HCT116 (cell line): ENCODE measurements around the gene SDK1. TPM values are rescaled to one million over a fixed set of nuclear protein-coding genes. Genes with fewer than 3 reads are reported as not detected.

Source experiments
- ATAC-seq: fragments of 200-7000 bp; cut with Tn5 transposase; 2 replicates; pipeline ENCODE4 v1.9.1; 2020; ENCODE audit warnings: mild to moderate bottlenecking, moderate library complexity
- BruUV-seq: library from RNA; stranded (reverse); fragments of 400-500 nt; replicated peaks from 2 replicates; lab custom pipeline; 2021; lab: Mats Ljungman, UMichigan
- CTCF ChIA-PET: fragments of 300-600 bp; sonication (Branson Sonifier 250); formaldehyde crosslinking; loops from one replicate; lab custom pipeline; 2021; ENCODE audit warnings: antibody characterized with exemption; lab: Charles Lee
- POLR2A ChIA-PET: fragments of 300-600, 350-600 bp; sonication (Branson Sonifier 250); formaldehyde crosslinking; loops from one replicate; lab custom pipeline; 2021; ENCODE audit warnings: antibody characterized with exemption; lab: Charles Lee
- RAD21 ChIA-PET, 2 experiments: fragments of 300-600 bp; sonication (Branson Sonifier 250); formaldehyde crosslinking; loops; one replicate each; lab custom pipeline; 2023; ENCODE audit warnings: low total read pairs in 2 of 2; ENCODE audit not compliant: uncharacterized antibody in 2 of 2, unreplicated experiment in 2 of 2, low non-redundant PET in 1 of 2; lab: Charles Lee
- DNase-seq: peaks from one replicate; pipeline ENCODE4 v3.0.0-alpha.2; 2010; ENCODE audit warnings: low read depth, low spot score
- H2AFZ ChIP-seq: fragments of 200-600 bp; shearing (Covaris generic), sonication (generic); 2 replicates; pipeline ENCODE4 v1.6.1; 2017; ENCODE audit warnings: low read depth, mixed run types, mixed read lengths, antibody characterized with exemption, low read length; ENCODE audit not compliant: poor library complexity, severe bottlenecking
- H3K27ac ChIP-seq: 2 replicates; pipeline ENCODE4 v1.5.1; 2012; ENCODE audit warnings: low read depth, low read length
- H3K27me3 ChIP-seq: fragments of 200-600 bp; sonication (generic); 2 replicates; pipeline ENCODE4 v1.6.1; 2016; ENCODE audit warnings: mixed run types, low read length, mixed read lengths; ENCODE audit not compliant: insufficient read depth
- H3K36me3 ChIP-seq, 2 experiments: fragments of 200-500 bp in 1 of 2; fragments of 200-600 bp in 1 of 2; sonication (Bioruptor generic) in 1 of 2; sonication (generic) in 1 of 2; 2 replicates each; pipeline versions ENCODE4 v1.5.1 to v1.6.1; 2014 to 2016; ENCODE audit warnings: low read length in 2 of 2, inconsistent platforms in 1 of 2, mixed read lengths in 1 of 2, mixed run types in 1 of 2; ENCODE audit not compliant: insufficient read depth in 2 of 2, control insufficient read depth in 1 of 2
- H3K4me1 ChIP-seq, 2 experiments: fragments of 200-600 bp in 1 of 2; sonication (generic) in 1 of 2; 2 replicates each; pipeline versions ENCODE4 v1.5.1 to v1.6.1; 2012 to 2017; ENCODE audit warnings: low read length in 2 of 2, inconsistent platforms in 1 of 2, mild to moderate bottlenecking in 1 of 2, mixed read lengths in 1 of 2, mixed run types in 1 of 2, moderate library complexity in 1 of 2; ENCODE audit not compliant: insufficient read depth in 2 of 2, control insufficient read depth in 1 of 2
- H3K4me2 ChIP-seq: fragments of 200-600 bp; sonication (generic); 2 replicates; pipeline ENCODE4 v1.6.1; 2017; ENCODE audit warnings: mixed run types, low read length, mixed read lengths
- H3K4me3 ChIP-seq, 2 experiments: fragments of 200-600 bp in 1 of 2; sonication (generic) in 1 of 2; replicated peaks in 1 of 2; 2 replicates each; pipeline ENCODE4 v1.5.1; 2011 to 2016; ENCODE audit warnings: low read length in 2 of 2, control low read depth in 1 of 2, low read depth in 1 of 2, mild to moderate bottlenecking in 1 of 2, mixed read lengths in 1 of 2, mixed run types in 1 of 2
- H3K79me2 ChIP-seq: fragments of 200-600 bp; sonication (generic); 2 replicates; pipeline ENCODE4 v1.6.1; 2017; ENCODE audit warnings: mild to moderate bottlenecking, mixed run types, low read length, moderate library complexity, mixed read lengths; ENCODE audit not compliant: insufficient read depth
- H3K9ac ChIP-seq: fragments of 200-600 bp; sonication (generic); 2 replicates; pipeline ENCODE4 v1.6.1; 2016; ENCODE audit warnings: low read length, mixed read lengths
- H3K9me2 ChIP-seq: fragments of 200-600 bp; sonication (generic), shearing (Covaris generic); 2 replicates; pipeline ENCODE4 v1.6.1; 2017; ENCODE audit warnings: mixed run types, mild to moderate bottlenecking, moderate library complexity; ENCODE audit not compliant: insufficient read depth
- H3K9me3 ChIP-seq, 2 experiments: fragments of 200-500 bp in 1 of 2; fragments of 200-600 bp in 1 of 2; sonication (Bioruptor generic) in 1 of 2; sonication (generic) in 1 of 2; 2 replicates each; pipeline ENCODE4 v1.6.1; 2014 to 2017; ENCODE audit warnings: low read length in 2 of 2, mixed read lengths in 2 of 2, inconsistent platforms in 1 of 2, low read depth in 1 of 2, mild to moderate bottlenecking in 1 of 2, mixed run types in 1 of 2, moderate library complexity in 1 of 2; ENCODE audit not compliant: control insufficient read depth in 1 of 2, insufficient read depth in 1 of 2
- H4K20me1 ChIP-seq: fragments of 200-600 bp; sonication (generic), shearing (Covaris generic); 2 replicates; pipeline ENCODE4 v1.6.1; 2017; ENCODE audit warnings: mixed run types, mild to moderate bottlenecking, moderate library complexity; ENCODE audit not compliant: insufficient read depth
- CEBPB ChIP-seq: IDR thresholded peaks from 2 replicates; pipeline ENCODE4 v1.6.1; 2012; ENCODE audit warnings: low read depth
- EGR1 ChIP-seq: IDR thresholded peaks from 2 replicates; pipeline ENCODE4 v1.6.1; 2012; ENCODE audit warnings: low read depth
- EZH2 ChIP-seq: fragments of 200-600 bp; sonication (generic); IDR thresholded peaks from 2 replicates; pipeline ENCODE4 v1.6.1; 2017; ENCODE audit warnings: antibody characterized with exemption, mixed run types
- EZH2phosphoT487 ChIP-seq: fragments of 200-600 bp; IDR thresholded peaks from 2 replicates; pipeline ENCODE4 v1.6.1; 2018; ENCODE audit warnings: antibody characterized with exemption, borderline replicate concordance
- FOSL1 ChIP-seq: IDR thresholded peaks from 2 replicates; pipeline ENCODE4 v1.6.1; 2012; ENCODE audit warnings: low read depth
- JUND ChIP-seq: IDR thresholded peaks from 2 replicates; pipeline ENCODE4 v1.6.1; 2012
- POLR2A ChIP-seq: IDR thresholded peaks from 2 replicates; pipeline ENCODE4 v1.7.0; 2011; ENCODE audit warnings: borderline replicate concordance; ENCODE audit not compliant: insufficient read depth, insufficient read length; ENCODE audit errors: extremely low read depth
- POLR2AphosphoS5 ChIP-seq: IDR thresholded peaks from 2 replicates; pipeline ENCODE4 v1.6.1; 2011; ENCODE audit warnings: mild to moderate bottlenecking, low read depth, low read length, moderate library complexity
- RAD21 ChIP-seq: IDR thresholded peaks from 2 replicates; pipeline ENCODE4 v1.6.1; 2012; ENCODE audit warnings: low read depth, mild to moderate bottlenecking
- SIN3A ChIP-seq: IDR thresholded peaks from 2 replicates; pipeline ENCODE4 v1.6.1; 2012; ENCODE audit warnings: low read depth
- SRF ChIP-seq: IDR thresholded peaks from 2 replicates; pipeline ENCODE4 v1.6.1; 2012; ENCODE audit warnings: low read depth
- TCF7L2 ChIP-seq: IDR thresholded peaks from 2 replicates; pipeline ENCODE4 v1.7.0; 2011; ENCODE audit warnings: borderline replicate concordance, inconsistent platforms; ENCODE audit not compliant: insufficient read depth, insufficient read length; ENCODE audit errors: extremely low read depth
- YY1 ChIP-seq: IDR thresholded peaks from 2 replicates; pipeline ENCODE4 v1.6.1; 2011; ENCODE audit warnings: low read length, low read depth, moderate library complexity, mild to moderate bottlenecking; ENCODE audit not compliant: insufficient replicate concordance; ENCODE audit errors: extremely low read depth
- ZNF274 ChIP-seq: fragments of 200-500 bp; sonication (Bioruptor generic); IDR thresholded peaks from 2 replicates; pipeline ENCODE4 v1.6.1; 2014; ENCODE audit warnings: mild to moderate bottlenecking, low read depth, low read length, inconsistent platforms
- intact Hi-C: fragments of 100-400 bp; cut with micrococcal nuclease; formaldehyde crosslinking; loops from 2 replicates; pipeline ENCODE4 v1.10.0; 2022
- total RNA-seq: library from RNA; stranded (reverse); gene quantifications from one replicate; pipeline ENCODE4 v1.2.1, GENCODE V29; 2021; ENCODE audit not compliant: unreplicated experiment
- TF ChIP-seq, protein P1 (sequence below): IDR thresholded peaks from 2 replicates; pipeline ENCODE4 v1.6.1; 2011; ENCODE audit warnings: mild to moderate bottlenecking, low read length, moderate library complexity; ENCODE audit not compliant: insufficient replicate concordance; ENCODE audit errors: extremely low read depth
- TF ChIP-seq, protein P2 (sequence below): IDR thresholded peaks from 2 replicates; pipeline ENCODE4 v1.6.1; 2012
- TF ChIP-seq, protein P3 (sequence below): IDR thresholded peaks from 2 replicates; pipeline ENCODE4 v1.6.1; 2012; ENCODE audit warnings: low read depth
- TF ChIP-seq, protein P4 (sequence below): IDR thresholded peaks from 2 replicates; pipeline ENCODE4 v1.6.1; 2012
- TF ChIP-seq, protein P5 (sequence below), 3 experiments: fragments of 200-600 bp in 1 of 3; sonication (generic) in 1 of 3; IDR thresholded peaks in 2 of 3; conservative IDR thresholded peaks in 1 of 3; 2 replicates each; pipeline ENCODE4 v1.5.1; 2012 to 2017; ENCODE audit warnings: low read depth in 2 of 3, low read length in 2 of 3, antibody characterized with exemption in 1 of 3, borderline replicate concordance in 1 of 3, control low read depth in 1 of 3, mild to moderate bottlenecking in 1 of 3, mixed read lengths in 1 of 3, mixed run types in 1 of 3, moderate library complexity in 1 of 3; ENCODE audit not compliant: insufficient read depth in 1 of 3

Gene SDK1
- total RNA-seq, 1 experiment from 2014 or later, result 0.05 TPM

DNA sequence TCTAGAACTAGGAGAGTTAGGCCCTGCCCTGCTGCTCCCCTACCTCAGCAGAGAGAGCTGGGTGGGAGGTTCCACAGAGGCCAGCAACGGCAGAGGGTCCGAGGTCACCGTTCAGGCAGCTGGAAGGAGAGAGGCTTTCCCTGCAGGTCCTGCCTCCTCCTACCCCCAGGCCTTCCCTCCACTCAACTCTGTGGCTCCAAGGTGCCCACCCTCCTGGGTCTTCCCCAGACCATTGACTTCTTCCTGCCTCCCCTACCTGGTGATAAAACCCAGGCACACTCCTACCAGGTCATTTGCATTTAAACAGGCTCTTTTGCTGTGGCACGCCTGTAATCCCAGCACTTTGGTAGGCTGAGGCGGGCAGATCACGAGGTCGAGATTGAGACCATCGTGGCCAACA, 865.8 kb downstream of the SDK1 start:
- Histone ChIP-seq H3K9ac (no peak overlapping the region), H3K36me3 (no peaks in the 10 kb centered on the region), H3K4me3 (no peak overlapping the region), H3K4me2 (no peak overlapping the region), H3K27ac (no peak overlapping the region), H4K20me1 (no peaks in the 10 kb centered on the region), H3K9me3 (no peaks in the 10 kb centered on the region), H2AFZ (no peak overlapping the region), H3K9me2 (no peaks in the 10 kb centered on the region), H3K27me3 (no peaks in the 10 kb centered on the region), H3K4me1 (peaks cover 0 to 9% of the 10 kb centered on the region in 2 experiments; a peak in 1 of 4 replicates), H3K79me2 (no peaks in the 10 kb centered on the region)
- intact Hi-C loops, result no loop called here
- no TSS peak for BruUV-seq
- RAD21 ChIA-PET, result no interaction called here
- CTCF ChIA-PET, result no interaction called here
- DNase-seq (no peak), ATAC-seq (no peak)
- no peak for TF ChIP-seq ZNF274
- no peak for TF ChIP-seq SIN3A
- no peak for TF ChIP-seq YY1
- TF ChIP-seq, protein P1, sequence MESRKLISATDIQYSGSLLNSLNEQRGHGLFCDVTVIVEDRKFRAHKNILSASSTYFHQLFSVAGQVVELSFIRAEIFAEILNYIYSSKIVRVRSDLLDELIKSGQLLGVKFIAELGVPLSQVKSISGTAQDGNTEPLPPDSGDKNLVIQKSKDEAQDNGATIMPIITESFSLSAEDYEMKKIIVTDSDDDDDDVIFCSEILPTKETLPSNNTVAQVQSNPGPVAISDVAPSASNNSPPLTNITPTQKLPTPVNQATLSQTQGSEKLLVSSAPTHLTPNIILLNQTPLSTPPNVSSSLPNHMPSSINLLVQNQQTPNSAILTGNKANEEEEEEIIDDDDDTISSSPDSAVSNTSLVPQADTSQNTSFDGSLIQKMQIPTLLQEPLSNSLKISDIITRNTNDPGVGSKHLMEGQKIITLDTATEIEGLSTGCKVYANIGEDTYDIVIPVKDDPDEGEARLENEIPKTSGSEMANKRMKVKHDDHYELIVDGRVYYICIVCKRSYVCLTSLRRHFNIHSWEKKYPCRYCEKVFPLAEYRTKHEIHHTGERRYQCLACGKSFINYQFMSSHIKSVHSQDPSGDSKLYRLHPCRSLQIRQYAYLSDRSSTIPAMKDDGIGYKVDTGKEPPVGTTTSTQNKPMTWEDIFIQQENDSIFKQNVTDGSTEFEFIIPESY, result no peak
- no peak for TF ChIP-seq RAD21
- no peak for TF ChIP-seq TCF7L2
- TF ChIP-seq JUND, result no peak
- TF ChIP-seq SRF, result no peak
- TF ChIP-seq, protein P2, sequence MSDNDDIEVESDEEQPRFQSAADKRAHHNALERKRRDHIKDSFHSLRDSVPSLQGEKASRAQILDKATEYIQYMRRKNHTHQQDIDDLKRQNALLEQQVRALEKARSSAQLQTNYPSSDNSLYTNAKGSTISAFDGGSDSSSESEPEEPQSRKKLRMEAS, result no peak
- TF ChIP-seq, protein P3, sequence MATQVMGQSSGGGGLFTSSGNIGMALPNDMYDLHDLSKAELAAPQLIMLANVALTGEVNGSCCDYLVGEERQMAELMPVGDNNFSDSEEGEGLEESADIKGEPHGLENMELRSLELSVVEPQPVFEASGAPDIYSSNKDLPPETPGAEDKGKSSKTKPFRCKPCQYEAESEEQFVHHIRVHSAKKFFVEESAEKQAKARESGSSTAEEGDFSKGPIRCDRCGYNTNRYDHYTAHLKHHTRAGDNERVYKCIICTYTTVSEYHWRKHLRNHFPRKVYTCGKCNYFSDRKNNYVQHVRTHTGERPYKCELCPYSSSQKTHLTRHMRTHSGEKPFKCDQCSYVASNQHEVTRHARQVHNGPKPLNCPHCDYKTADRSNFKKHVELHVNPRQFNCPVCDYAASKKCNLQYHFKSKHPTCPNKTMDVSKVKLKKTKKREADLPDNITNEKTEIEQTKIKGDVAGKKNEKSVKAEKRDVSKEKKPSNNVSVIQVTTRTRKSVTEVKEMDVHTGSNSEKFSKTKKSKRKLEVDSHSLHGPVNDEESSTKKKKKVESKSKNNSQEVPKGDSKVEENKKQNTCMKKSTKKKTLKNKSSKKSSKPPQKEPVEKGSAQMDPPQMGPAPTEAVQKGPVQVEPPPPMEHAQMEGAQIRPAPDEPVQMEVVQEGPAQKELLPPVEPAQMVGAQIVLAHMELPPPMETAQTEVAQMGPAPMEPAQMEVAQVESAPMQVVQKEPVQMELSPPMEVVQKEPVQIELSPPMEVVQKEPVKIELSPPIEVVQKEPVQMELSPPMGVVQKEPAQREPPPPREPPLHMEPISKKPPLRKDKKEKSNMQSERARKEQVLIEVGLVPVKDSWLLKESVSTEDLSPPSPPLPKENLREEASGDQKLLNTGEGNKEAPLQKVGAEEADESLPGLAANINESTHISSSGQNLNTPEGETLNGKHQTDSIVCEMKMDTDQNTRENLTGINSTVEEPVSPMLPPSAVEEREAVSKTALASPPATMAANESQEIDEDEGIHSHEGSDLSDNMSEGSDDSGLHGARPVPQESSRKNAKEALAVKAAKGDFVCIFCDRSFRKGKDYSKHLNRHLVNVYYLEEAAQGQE, result no peak
- TF ChIP-seq EZH2, result no peak
- TF ChIP-seq CEBPB, result no peak
- no peak for TF ChIP-seq POLR2AphosphoS5
- no peak for TF ChIP-seq FOSL1
- no peak for TF ChIP-seq POLR2A
- no peak for TF ChIP-seq EGR1
- no peak for TF ChIP-seq EZH2phosphoT487
- TF ChIP-seq, protein P4, sequence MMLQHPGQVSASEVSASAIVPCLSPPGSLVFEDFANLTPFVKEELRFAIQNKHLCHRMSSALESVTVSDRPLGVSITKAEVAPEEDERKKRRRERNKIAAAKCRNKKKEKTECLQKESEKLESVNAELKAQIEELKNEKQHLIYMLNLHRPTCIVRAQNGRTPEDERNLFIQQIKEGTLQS, result no peak
- TF ChIP-seq, protein P5, sequence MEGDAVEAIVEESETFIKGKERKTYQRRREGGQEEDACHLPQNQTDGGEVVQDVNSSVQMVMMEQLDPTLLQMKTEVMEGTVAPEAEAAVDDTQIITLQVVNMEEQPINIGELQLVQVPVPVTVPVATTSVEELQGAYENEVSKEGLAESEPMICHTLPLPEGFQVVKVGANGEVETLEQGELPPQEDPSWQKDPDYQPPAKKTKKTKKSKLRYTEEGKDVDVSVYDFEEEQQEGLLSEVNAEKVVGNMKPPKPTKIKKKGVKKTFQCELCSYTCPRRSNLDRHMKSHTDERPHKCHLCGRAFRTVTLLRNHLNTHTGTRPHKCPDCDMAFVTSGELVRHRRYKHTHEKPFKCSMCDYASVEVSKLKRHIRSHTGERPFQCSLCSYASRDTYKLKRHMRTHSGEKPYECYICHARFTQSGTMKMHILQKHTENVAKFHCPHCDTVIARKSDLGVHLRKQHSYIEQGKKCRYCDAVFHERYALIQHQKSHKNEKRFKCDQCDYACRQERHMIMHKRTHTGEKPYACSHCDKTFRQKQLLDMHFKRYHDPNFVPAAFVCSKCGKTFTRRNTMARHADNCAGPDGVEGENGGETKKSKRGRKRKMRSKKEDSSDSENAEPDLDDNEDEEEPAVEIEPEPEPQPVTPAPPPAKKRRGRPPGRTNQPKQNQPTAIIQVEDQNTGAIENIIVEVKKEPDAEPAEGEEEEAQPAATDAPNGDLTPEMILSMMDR (IDR thresholded peaks at IDR 0.05 in 2 of 3, conservative IDR thresholded peaks at IDR 0.05 in 1 of 3; ENCODE audit: borderline replicate concordance in 1 of 3, insufficient read depth in 1 of 3, low read depth in 2 of 3, low read length in 2 of 3), result no peak
- POLR2A ChIA-PET, result no interaction called here
